HCEC 1CT (cell line): ENCODE data around the gene RPRML.
A peak's percentile ranks its signal among the peaks of the same experiment; 100 is the strongest.
"Not testable (repeated sequence)": the region's sequence is repeated elsewhere in the genome, so short reads cannot be mapped to it uniquely, and the experiment has no call there.

Source experiments
- DNase-seq: peaks from one replicate; pipeline ENCODE4 v3.0.0-alpha.2; 2017

The RPRML gene

DNA sequence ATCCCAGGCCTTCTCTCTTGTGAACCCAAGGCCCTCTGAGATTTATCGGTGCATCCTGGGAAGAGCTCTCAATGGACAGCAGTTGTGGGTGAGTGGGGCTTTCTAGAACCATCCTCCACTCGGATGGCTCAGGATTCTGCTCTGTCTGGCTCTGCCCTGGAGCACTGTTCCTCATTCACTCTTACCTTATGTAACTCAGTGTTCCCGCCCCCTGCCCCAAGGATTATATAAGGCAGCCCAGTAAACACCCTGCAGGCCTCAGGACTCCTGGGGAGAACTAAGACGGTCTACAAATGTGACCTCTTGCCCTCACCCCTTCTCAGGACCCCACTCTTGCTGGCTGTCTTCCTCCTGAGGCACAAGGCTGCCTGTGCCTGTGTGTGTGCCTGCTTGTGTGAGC, 3.8 kb downstream of the RPRML start:
- DNase-seq = no peak

DNA sequence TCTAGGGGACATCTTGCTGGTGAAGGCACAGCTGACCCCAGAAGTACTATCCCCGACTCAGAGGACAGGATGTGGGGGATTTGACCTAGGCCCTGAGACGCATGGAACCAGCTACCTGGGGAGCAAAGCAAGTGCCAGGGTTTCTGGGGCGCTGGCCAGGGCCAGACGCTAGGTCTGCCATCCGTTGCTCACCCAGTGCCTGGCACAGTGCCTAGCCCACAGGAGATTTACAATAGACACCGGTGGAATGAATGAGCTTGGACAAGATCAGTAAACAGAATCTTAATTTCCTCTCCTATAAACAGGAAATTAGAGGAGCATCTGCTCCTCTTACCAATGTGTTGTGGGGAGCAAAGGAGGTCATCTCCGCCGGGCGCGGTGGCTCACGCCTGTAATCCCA, 5.0 kb downstream of the RPRML start:
- no peak for DNase-seq

DNA sequence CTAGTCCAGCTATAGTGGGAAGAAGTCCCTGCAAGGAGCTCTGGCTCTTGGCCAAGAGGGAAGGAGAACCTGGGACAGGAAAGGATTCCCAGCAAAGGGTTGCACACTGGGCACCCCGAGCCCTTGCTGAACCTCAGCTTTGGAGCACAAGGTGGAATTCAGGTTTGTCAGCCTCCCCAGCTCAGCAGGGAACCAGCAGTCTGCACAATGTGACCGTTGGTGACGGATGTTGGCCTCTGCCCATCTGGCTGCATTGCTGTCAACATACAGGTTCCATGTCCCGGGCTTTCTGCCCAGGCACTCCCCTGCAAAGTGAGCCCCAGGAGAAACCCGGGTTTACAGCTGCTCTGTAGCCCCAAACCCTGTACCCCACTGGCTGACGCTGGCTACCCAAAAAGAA, 6.7 kb downstream of the RPRML start:
- no peak for DNase-seq

DNA sequence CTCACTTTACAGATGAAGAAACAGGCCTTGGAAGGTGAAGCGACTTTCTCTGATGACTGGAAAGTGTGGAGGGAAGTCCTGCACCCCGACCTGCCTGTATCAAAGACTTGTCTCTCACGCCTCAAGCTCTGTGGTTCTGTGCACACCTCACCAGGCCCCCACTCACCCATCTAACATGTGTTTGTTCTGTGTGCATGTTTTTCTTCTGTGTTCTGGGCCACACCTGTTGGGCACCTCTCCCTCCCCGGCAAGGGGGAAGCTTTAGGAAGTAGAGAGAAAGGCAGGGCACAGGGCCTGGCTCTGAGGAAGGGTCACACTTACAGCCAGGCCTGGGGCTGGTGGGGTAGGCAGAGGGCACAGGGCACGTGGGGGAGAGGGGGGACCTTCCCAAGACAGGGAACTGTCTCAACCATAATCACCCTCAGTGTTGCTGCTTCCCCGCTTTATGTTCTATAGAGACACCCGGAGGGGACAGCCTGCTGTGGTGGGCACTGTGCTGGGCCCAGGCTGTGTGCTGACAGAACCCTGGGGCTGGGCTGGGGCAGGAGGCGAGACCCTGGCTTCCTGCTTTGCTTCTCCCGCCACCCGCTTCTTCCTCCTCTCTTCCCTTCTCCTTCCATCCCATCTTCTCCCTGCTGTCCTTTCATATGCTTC, 7.3 kb downstream of the RPRML start:
- no peak for DNase-seq

DNA sequence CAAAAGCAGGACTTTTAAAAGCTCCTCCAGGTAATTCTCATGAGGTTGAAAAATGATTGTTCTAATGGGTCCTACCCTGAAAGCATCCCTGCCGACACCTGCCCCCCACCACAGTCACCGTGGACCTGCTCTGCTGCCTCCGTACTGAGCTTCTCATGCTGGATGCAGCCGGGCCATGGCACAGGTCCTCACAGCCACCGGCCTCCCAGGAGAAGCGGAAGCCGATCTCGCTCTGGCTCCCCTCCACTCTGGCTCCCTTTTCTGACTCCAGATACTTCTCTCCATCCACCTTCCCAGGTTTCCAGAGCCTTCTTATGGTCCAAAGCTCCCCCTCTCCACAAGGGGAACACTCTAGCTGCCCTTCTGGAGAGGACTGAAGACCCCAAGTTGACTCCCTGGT, 10.2 kb downstream of the RPRML start:
- DNase-seq = no peak

DNA sequence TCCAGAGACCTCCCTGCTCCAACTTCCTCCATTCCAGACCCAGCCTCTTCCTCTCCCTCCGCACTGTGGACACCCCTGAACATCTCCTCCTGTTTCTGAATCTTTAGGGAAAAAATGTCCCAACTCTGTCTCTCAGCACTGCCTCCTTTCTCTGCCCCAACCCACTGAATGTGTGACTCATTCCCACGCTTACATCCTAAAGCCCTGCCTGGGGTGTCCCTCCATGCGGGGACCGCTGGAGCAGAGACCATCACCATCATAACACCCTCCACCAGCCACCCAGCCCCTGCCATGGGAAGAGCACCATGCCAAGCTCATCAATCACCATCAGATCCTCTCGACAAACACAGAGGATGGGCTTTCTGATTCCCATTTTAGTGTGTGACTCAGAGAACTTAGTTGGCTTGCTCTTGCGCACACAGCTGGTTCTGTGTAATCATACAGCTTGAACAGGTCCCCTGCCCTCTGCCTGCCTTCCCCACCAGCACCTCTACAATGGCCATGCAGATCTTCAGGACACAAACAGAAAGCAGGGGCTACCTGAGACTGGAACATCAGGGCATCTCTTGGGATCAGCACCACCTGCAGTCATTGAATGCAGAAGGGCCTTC, 10.7 kb downstream of the RPRML start:
- DNase-seq = peak; percentile 56

DNA sequence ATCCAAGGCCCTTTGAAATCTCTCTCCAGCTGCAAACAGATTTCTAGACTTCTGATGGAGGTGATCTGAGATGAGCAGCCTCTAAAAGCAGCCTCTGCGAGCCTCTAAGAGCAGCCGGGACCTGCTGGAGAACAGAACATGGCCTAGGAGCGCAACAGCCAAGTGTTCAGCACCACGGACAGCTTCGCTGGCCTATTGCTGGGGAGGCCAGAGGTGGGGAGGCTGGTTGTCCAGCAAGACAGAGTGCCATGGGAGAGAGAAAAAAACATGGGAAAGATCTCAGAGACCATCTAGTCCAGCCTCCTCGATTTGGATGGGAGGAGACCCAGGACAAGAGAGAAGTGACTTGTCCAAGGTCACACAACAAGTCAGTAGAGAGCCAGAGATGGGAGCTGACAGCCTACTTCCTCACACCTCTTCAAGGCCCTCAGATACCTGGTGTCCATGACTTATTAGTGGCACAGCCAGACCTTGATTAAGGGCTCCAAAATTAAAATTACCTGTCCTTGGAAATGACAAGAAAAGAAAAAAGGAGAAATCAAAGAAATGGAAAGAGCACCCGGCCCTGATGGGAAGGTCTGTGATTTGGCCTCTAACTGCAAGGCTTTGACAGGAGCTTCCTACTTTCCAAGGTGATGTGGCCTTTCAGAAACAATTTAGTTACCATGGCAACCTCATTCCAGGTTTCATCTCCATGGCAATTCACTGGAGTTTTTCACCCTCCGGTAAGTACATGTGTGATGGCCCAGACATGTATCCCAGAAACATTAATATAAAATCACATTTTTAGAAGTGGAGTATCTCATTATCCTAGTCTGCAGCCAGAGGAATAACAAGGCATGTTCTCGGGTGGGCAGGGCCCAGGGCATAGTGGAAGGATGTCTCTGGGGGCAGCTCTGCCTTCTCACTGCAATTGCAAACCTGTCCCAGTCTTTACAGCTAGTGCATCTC, 14.5 kb downstream of the RPRML start:
- no peak for DNase-seq

DNA sequence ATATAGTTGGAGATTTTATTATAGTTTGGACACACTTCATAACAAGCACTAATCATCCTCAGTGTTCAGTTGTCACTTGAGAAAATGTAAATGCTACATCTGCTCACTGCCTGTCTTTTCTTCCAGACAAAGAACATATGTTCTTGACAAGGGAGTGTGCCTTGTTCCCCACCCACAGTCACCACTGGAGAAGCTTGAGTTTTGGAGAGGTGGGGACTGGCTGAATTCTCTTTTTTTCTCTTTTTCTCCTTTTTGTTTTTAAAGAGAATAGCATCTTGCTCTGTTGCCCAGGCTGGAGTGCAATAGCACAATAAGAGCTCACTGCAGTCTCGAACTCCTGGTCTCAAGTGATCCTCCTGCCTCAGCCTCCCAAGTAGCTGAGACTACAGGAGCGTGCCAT, 15.5 kb downstream of the RPRML start:
- DNase-seq = no peak

DNA sequence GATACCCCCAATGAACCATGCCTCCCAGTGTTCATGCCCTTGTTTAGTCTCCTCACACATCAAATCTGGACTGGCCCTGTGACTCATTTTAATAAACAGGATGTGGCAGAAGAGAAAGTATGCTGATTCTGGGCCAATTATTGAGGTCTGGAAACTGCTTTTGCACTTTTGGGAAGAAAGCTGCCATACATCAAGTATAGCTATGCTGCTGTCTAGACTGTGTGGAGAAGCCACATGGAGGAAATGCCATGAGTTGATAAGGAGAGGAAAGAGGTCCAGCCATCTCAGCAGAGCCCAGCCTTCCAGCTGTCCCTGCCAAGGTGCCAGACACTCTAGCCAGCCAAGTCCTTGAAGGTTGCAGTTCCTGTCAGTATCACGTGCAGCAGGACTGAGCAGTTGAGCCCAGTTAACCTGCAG, 16.7 kb downstream of the RPRML start:
- peak; percentile 76 for DNase-seq

DNA sequence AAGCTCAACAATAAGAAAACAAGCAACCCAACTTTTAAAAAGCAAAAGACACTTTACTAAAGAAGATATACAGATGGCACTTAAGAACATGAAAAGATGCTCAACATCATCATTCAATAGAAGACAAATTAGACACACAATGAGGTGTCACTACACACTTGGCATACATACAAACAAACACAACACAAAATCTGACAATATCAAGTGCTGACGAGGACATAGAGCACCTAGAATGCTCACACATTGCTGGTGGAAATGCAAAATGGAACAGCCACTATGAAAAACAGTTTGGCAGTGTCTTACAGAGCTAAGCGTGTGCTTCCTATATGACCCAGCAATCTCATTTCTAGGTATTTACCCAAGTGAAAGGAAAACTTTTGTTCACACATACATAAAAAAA, 18.9 kb downstream of the RPRML start:
- no peak for DNase-seq

DNA sequence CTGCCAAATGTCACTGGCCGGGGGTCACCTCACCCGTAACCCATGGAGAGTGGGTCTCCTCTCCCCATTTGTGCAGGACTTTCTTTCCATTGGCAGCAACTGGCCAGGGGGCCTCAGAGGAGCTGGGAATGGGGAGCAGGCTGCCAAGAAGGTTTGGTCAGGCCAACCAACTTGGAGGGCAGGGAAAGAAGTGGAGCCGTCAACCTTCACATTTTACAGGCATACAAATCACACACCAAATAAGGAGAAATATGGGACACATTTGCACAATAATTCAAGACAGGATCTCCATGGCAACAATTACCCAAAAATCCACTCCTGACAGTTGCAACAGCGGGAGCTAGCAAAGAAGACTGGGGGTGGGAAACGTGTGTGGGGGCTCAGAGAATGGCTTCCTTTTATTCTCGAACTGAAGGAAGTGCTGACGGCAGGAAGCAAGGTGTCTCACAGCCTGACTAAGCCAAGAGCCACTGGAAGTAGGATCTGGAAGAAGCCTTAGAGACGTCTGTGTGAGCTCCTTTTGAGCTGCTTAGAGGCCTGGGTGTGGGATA, 20.9 kb downstream of the RPRML start:
- DNase-seq = no peak

DNA sequence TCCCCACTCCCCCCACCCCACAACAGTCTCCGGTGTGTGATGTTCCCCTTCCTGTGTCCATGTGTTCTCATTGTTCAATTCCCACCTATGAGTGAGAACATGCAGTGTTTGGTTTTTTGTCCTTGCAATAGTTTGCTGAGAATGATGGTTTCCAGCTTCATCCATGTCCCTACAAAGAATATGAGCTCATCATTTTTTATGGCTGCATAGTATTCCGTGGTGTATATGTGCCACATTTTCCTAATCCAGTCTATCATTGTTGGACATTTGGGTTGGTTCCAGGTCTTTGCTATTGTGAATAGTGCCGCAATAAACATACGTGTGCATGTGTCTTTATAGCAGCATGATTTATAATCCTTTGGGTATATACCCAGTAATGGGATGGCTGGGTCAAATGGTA, 25.9 kb downstream of the RPRML start:
- not testable (repeated sequence) for DNase-seq

DNA sequence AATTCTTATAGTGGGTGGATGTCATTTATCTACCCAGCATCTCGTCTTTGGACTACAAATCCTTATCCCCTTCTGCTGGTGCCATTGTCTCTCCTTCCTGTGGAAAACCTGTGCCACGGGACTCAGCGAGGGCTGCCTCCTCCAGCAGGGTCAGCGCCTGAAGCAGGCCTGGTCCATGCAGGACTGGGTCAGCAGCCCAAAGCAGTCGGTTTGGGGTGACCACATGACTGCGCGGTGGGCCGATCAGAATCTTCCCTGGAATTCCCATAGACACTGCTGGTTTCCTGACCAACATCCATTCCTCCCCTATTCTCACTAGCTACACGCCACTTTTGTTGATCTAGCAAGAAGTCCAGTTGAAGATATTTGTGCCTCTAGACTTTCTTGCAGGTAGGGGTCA, 26.9 kb downstream of the RPRML start:
- no peak for DNase-seq

DNA sequence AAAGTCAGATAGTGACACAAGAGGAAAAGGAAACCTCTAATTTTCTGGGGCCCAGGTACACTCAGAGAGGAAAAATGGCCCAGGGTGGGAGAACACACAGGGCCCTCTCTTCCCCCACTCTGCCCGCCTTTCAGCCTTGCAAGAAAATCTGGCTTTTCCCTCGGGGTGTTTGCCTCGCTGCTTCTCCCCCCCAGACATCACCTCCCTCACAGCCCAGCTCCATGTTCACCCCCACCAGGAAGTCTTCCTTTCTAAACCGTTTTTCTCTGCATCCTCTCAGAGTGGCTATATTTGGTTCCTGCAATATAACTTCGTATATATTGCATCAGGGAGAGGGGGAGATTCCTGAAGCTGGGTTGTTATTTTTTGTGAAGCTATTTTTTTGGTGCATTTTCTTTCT, 27.3 kb downstream of the RPRML start:
- DNase-seq = no peak

DNA sequence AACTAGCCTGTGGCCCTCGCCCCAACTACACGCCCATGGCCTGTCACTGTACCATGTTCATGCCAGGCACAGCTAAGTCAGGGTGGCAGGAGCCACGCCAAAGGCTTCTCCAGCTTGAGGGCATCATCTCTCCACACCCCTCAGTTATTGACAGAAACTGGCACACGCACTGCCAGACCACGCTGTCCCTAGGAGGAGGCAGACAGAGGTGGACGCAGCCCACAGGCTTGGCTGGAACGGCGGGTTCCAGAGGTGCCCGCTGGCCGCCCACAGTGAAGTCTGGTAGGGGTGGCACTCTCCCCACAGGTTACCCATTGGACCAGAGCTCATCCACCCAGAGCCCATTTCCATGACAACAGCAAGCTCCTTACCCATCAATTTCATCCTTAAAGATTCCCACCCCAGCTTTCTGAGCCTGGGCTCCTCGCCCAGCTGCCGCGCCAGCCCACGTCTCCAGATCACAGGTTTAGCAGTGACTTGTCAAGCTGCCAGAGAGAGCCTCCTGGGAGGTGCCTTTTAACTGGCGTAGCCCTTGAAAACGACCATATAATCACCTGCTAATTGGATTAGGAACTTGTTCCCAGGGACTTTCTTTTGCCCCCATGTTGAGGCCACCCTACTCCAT, 27.9 kb downstream of the RPRML start:
- DNase-seq = no peak

DNA sequence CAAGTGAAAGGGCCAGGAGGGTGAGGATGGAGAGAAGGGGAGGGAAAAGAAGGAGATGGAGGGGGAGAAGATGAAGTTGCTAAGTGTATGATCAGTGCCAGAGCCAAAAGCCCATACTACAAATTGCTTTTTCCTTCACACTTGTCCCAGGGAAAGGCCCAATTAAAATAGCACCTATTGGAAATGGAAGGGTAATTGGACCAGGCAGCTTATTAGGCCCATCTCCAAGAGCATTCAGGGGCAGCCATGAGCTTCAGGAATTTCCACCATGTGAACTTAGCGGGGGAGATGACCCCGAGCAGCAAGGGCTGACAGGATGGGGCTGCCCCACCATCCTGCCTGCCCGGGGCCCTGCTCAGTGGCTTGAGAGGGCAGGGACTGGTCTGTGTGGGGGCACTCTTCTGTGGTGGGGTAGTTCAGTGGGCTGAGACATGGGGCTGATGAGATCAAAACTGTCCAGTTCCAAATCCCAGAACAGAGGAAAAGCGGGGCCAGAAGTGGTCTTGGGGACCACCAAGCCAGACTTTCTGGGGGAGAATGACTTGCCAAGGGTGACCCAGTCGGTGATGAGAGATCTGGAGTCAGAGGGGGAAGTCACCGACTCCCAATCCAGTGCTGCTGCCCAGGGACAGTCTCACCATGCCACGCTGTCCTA, 28.6 kb downstream of the RPRML start:
- no peak for DNase-seq

DNA sequence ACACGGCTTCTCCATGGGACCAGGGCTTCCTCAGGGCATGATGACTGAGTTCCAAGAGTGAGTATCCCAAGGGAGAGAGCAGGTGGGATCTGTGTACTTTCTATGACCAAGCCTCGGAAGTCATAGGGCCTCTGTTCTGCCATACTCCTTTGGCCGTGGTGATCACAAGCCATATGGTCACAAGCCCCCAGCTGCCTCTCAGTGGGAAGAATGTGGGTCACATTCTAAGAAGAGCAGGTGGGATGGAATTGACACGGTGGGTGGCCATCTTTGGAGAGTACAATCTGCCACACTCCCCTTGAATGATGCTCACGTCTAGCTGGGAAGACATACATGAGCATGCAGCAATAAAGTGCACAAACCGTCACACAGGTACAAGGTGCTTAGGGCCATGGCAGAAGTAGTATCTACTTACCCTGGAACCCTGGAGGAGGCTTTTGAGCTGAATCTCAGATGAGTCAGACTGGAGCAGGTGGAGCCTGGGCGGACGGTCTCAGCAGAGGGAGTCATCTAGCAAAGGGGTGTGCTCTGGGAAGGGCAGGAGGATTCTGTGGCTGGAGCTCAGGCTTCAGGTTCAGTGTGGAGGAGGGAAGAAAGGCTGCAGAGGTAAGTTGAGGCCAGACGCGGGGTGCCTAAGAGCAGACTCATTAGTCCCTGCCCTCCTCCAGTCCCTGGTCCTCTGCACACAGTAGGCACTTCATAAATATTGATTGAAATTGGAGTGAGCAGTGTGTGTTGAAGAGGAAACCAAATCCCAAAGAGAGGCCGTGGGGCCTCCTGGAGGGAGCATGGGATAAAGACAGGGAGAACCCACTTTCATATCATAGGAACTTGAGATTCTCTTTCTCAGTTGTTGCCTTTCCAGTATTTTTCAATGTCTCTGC, 29.5 kb downstream of the RPRML start:
- peak; percentile 40 for DNase-seq

DNA sequence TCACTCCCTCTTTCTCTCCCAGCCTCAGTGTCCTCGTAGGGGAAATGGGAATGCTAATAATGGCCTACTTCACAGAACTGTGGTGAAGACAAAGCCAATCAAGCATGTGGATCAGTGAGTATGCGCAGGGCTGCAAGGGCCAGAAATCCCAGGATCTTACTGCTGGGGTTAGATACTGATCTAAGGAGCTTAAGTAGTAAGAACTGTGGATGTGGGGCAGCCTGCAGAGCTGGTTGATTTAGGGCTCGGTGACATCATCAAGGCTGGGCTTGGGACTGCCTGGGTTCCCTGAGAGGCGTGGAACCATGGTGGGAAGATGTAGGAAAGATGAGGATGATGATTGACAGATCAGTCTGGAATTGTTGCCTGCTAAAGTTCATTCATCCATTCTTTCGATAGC, 30.5 kb downstream of the RPRML start:
- DNase-seq = no peak

DNA sequence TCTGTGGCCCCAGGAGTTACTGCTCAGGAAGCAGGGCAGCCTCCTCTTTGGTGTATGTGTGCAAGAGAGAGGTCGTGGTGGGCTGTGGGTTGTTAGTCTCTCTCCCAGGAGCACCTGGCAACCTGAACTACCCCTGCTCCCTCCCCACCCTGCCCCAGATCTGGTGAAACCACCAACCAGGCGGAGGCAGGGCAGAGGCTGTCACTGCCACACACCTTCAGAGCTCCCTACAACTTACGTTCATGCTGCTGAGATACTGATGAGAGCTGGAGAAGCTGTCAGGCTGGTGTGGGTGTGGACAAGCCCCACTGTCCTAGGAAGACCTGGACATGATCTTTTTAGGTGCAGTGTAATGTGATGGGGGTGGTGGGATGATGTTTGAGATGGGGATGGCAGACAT, 31.8 kb downstream of the RPRML start:
- no peak for DNase-seq

DNA sequence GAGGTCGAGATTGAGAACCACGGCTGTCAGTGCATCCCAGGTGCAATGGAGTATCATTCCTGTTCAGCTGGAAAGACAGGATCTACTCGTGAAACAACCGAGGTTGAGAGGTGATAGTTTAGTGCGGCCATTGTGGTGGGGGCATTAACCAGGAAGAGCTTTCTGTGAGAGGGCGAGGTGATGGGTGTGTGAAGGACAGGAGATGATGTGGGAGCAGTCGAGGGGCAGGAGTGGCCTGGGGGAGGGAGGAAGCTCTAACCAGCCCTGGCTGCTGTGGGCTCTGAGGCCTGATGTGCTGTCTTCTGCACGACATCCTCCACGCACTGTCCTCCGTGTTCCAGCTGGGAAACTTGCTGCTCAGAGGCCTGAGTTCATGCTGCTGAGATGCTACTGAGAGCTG, 34.1 kb downstream of the RPRML start:
- no peak for DNase-seq
